HG02623 (cell line): ENCODE data around the gene DIAPH3.

ENCODE experiments used
- ATAC-seq: cut with Tn5 transposase; IDR thresholded peaks from one replicate; pipeline ENCODE4 v1.9.1; 2021; ENCODE audit warnings: moderate library complexity; ENCODE audit not compliant: unreplicated experiment

Gene DIAPH3

DNA sequence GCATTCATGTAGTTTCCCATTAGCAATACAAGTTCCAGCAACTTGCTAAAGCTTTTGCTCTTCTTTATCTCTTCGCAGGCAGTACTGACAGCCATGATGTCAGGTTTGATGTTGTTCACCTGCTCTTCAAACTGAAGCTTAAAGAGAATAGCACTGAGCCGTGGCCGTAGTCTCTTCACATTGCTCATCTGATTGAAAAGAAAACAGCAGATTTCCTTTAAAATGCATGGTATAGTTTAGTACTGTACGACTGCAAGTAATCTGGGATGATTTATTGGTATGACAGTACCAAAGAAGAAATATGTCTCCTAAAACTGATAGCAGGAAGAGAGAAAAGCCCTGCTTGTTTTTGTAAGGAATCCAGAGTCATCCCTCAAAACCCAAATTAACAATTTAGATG is 284.4 kb downstream of the DIAPH3 start:
- no peak for ATAC-seq

DNA sequence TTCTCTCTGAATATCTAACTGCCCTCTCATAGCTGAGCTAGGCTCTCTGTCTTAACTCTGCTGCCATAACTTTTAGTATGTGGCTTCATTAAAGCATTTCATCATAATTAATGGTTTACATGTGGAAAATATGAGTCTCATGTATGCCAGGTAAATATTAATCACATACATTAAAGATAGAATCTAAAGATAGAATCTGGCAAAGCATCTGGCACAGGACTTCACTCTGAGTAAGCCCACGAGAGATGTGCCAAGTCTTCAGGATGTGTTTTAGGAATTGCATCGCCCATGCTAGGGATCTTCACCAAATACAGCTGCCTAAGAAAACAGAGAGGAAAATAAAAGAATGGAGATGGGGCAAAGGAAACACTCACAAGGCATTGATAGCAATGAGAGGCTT is 285.8 kb downstream of the DIAPH3 start:
- ATAC-seq: no peak

DNA sequence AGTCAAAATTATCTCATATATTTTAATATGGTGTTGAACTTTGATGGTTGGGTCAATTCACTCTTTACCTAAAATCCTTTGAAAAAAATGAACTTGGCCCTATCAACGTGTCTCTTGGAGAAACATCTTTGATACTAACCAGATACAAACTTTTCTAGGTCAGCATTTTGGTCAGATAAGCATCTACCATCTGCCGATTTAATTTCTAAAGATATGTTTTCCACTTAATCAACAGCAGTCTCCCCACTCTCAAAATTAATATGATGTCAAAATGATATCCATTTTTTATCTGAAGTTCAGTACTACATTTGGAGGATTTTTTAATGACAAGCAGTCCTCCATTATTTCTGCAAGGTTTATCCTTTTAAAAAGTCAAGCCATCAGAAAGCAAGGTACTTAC is 288.8 kb downstream of the DIAPH3 start:
- ATAC-seq: no peak

DNA sequence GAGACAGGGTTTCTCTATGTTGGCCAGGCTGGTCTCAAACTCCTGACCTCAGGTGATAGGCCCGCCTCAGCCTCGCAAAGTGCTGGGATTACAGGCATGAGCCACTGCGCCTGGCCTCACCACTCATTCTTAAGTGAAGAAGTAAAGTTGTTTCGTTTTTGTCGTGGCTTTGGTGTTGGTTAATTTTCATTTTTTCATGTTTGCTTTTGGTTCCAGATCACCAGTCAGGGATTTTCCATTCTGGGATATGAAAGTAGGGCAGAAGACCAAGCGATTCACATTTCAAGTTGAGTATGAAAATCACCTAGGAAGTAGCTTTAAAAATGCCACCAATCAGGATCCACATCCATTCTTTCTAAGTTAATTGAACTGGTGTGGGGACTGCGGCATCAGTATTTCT is 289.9 kb downstream of the DIAPH3 start:
- ATAC-seq: no peak

DNA sequence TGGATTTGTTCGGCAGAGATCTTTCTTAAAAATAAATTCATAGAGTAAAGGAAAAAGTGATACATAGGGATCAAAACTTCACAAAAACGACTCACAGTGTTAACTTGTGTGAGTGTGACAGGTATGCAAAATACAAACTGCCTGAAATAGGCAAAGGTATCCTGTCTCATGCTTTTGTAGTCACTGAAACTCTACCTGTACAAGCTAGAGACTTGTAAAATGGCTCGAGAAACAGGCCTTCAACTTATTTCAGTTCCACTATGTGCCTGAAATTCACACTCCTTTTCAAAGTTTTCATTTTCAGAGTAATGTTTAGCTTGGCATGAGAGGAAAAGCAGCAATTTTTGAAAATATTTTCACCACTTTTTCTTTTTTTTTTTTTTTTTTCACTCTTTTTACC is 290.4 kb downstream of the DIAPH3 start:
- no peak for ATAC-seq

DNA sequence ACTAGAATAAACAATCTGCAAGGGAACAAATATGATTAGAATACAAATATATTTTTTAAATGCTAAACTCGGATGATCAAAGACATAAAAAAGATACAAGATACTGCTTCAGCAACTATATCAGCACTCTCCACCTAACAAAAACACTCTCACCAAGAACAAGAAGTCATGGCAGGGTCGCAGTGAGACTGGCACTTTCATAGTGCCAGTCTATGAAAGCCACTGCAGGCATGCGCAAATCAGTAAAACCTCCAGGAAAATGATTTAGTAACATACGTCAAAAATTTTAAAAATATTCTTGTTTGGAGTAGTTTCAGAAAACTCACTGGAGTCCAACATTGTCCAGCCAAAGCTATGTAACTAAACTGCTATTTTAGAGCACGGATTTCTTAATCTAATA is 295.9 kb downstream of the DIAPH3 start:
- ATAC-seq: no peak

DNA sequence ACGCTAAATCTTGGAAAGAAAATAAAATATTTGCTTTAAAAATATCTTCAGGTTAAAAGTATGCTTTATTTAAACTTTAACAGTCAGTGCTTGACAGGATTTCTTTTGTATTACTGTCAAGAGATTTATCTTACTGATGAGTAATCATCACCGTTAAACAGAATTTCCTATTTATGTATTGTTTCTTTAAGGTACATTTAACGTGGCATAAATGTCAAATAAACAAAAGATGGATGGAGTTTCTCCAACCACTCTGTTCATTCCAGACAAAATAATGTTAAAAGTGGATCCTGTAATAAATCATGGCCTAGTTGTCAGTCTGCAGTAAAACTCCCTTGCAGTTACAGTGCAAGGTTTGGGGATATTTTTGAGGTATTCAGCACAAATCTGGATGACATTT is 298.3 kb downstream of the DIAPH3 start:
- no peak for ATAC-seq

DNA sequence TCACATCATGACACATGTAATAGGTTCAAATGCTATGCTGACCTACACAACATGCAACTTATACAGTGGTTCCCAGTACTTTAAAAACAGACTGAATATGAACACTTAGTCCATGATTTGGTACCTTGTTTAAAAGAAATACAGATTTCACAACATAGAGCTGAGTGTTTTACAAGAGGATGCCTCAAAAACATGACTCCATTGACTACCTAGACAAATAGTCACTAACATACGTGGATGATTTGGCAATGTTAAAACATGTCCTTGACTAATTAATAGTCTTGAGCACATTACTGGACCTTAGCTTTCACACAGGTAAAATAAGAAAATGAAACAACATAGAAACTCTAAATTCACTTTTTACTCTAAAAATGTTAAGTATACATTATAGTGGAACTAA is 300.1 kb downstream of the DIAPH3 start:
- no peak for ATAC-seq

DNA sequence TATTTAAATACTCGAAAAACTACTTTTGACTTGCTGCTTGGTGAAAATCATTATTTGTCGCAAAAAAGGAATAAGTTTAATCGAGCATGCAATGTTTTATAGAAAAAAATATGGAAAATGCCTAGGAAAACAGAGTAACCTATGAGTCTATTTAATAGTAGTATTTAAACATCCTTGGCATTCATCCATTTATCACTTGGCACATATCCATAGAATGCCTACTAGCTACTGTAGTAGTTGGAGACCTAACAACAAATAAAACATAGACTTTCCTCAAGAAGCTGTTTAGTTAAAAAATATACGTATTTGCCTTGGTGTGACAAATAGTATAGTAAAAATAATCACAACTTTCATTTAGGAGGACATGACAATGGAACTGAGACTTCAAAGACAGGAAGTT is 302.1 kb downstream of the DIAPH3 start:
- no peak for ATAC-seq

DNA sequence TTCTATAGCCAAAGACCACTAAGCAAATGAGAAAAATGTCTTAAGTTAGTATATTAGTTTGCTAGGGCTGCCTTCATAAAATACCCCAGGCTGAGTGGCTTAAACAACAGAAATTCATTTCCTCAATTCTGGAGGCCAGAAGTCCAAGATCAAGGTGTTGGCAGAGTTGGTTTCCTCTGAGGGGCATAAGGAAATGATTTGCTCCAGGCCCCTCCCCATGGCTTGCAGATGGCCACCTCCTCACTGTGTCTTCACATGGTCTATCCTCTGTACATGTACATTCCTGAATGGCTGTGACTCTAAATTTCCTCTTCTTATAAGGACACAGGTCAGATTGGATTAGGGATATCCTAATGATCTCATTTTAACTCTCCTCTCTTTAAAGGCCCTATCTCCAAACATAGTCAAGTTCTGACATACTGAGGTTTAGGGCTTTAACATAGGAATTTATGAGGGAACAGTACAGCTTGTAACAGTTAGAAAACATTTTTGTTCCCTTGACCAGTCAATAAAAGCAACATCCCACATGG is 307.4 kb downstream of the DIAPH3 start:
- no peak for ATAC-seq

DNA sequence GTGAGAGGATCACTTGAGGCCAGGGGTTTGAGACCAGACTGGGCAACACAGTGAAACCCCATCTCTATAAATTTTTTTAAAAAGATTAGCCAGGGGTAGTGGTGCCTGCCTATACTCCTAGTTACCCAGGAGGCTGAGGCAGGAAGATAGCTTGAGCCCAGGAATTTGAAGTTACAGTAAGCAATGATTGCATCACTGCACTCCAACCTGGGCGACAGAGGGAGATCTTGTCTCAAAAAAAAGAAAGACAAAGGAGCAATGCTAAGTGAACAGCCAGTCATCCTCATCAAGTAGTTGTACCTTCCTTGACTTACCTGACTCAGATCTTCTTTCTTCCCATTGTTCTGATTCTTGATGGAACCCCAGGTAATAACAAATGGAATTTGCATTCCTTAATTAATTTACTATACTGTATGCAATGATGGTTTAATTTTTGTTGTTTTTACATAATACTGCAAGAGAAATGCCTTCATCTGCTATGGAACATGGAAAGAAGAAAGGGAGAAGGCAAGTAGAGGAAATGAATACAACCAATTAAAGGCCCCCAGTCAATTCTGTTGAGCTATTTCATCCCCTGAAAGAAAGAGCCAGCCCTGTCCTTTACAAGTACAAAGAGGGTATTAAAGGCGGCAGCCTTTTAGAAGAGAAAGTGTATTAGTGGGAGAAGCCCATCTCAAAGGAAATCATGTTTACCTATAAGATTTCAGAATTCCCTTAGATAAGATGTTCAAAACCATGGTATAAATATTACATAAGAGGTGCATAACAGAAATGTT is 316.7 kb downstream of the DIAPH3 start:
- ATAC-seq: no peak

DNA sequence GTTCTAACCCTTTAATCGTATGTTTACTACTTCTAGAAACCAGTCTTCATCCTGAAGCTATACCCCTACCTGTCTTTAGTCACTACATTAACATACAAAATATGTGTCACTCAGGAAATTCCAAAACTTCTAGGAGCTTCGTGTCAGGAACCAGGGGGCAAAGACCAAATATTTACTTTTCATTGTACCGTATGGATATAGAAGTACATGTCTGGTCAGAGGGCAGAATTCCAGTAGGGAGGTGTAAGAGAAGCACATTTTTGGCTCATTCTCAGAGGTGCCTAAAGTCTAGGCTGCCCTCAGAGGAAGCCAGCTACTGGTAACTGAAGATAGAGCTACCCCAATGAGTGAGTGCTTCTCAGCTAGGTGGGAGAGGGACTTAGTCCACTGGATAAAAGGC is 320.7 kb downstream of the DIAPH3 start:
- no peak for ATAC-seq

DNA sequence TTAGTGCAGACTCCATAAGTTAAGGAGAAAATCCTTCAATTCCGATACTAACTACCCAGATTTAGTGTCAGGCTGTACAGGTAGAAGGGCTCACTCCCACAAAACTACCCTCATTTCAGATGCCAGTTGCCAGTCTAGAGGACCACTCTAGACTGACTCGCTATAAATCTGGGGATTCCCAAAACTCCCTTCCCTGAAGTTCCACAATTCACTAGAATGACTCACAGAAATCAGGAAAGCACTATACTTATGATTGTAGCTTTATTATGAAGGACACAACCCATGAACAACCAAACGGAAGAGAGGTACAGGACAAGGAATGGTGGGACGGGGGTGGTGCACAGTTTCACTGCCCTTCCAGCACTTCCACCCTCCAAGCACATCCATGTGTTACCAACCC is 321.2 kb downstream of the DIAPH3 start:
- ATAC-seq: no peak

DNA sequence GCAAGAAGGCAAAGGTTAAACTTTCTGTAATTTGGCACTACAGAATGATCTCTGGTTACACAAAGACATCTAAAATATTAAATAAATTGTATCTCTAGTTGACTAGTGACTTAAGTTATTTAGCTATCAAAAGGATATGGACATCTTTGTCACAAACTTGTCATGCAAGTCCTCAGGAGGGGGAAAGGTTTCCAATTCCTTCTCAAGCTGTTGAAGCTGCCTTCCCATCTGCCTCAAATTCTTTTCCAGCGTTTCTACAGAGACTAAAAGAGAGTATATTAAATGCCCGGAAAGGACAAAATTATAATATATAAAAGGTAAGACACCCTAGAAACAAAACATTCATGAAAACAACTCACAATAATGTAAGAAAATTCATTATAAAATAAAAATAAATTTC is 324.5 kb downstream of the DIAPH3 start:
- ATAC-seq: no peak

DNA sequence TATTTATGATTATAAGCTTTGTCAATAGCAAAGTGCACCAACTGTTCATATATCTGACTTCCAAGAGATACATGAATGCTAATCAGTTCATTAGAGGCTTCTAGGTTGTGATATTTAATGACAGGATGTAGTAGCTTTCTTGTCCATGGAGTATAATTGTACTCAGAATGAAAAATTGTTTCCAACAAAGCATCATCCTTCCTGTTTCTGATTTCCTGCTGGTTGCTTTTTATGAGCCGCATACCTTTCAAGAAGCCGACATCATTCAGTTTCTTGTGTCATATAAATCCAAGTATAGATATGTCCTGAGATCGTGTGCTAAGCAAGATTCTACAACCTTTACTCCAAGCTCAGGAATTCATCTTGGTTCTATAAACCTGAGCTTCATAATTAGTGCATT is 326.6 kb downstream of the DIAPH3 start:
- no peak for ATAC-seq

DNA sequence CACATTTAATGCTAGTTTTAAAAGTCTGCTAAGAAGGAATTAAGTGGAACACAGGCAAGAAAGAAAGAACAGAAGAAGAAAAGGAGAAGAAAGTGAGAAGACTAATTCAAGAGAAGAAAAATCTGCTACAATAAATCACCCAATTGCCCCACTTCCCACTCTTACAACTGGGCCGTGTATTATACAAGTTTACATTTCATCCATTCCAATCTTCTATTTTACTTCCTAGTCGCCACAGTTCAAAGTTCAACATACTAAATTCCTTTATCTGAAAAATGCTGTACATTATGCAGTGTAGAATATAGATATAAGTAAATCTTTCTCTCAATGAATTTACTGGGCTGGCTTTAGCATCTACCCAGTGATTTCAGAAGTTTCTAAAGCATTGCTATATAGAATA is 328.2 kb downstream of the DIAPH3 start:
- ATAC-seq: no peak

DNA sequence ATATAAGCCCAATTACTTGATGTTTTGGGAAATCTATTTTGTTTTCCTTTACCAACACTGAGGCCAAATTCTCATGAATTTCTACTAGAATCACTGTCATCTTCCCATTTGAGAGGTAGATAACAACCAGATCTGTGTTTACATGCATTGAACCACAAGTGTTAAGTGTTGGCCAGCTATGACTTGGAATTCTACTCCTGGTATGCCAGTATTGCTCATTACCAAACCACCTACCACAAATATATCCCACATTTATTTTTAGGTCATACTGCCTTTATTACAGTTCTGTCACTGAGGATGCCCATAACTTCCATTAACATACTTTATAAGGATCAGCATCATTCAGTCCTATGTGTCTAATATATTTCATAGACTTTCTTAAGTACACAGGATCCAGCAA is 328.9 kb downstream of the DIAPH3 start:
- no peak for ATAC-seq

DNA sequence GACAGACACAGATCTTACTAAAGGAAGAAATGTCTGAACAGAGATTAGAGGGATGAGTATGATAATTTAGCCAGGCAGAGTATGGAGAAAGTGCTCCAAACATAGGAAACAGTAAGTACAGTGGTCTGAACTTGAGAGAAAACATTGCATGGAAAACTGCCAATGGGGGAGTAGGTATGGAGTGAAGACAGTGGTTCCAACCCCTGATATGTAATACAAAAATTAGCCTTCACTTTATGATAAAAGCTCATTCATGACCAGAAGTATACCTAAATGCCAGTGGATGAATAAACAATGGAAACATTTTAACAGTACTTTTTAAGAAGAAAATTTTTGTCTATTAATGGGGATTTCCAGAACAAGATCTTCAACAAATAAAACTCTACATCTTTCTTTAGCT is 334.0 kb downstream of the DIAPH3 start:
- ATAC-seq: no peak

DNA sequence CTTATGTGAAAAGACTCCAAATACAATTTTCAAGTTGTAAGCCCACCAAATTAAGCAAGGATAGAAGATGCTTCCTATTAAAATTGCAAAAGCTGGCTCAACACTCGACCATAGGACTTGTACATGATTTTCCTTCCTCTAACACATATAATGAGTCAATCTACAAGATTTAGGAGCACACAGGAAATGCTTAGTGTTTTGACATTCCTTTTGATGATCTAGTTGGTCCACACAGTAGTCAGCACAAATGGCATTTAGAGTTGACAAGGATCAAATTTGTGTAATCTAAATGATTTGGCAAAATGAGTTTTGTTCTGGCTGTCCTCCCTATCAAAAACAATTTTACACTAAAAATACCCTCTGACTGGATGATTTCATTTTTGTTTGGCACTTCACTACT is 340.2 kb downstream of the DIAPH3 start:
- ATAC-seq: no peak

DNA sequence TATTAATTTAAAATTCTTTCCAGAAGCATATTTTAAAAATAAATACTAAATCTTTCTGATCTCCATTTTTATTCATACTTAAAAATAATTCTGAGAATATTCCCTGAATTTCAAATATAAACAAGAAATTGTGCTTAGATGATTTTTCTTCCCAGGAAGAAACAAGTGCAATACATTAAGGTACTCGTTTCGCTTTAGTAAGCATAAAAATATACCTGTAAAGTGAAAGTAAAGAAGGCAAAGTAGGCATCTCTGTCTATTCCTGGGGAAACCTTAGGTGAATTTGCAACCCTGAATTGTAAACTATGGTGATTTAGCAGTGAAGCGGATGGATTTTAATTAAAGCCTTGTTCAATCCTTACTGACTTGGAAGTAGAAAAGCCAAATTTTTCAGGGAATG is 354.2 kb downstream of the DIAPH3 start:
- no peak for ATAC-seq

DNA sequence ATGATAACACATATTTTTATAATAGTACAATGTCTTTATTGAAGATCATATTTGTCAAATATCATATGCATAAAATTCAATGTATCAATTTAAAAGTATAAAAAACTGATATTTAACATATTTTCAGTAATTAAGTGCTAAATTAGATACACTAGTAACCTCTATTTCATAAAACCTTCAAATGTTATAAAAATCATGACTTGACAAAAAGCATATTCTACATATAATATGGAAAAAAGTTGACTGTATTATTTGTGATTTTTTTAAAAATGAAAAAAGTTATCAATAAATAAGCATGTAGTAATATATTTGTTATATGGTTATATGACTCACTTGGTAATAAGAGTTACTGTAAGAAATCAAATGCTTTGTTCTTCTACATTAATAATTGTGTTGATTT is 356.9 kb downstream of the DIAPH3 start:
- no peak for ATAC-seq

DNA sequence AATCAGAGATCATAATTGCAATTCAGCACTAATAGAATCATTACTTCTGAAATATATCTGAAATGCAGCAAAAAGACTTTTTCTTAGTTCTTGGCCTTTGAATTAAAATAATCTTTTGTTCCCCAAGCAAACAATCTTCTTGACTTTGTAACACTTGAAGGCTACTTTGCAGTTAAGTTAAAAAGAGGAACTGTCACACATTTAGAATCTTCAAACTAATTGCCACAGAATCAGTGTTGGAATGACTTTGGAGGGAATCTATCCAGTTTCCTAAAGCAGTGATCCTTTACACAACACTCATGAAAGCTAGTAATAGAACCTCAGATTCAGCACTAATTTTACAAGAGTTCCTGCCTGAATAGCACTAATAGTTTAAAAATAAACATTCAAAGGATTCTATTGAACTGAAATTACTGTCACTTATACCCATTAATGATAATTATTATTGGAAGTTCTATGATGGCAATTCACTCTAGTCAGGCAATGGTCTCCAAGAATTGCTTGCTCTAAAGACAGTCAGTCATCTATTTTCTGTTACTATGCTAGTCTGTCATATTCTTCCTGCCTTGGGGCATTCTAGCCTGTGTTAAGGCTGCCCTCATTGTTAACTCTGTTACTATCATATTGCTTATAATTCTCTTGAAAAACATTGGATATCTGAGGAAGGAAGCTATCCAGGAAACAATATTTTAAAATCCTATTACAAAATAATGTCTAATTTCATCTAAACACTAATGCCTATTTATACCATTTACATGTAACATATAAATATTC is 362.4 kb downstream of the DIAPH3 start:
- no peak for ATAC-seq
